ENCODE results near the gene NCKIPSD.
"Not testable (repeated sequence)": the region's sequence is repeated elsewhere in the genome, so short reads cannot be mapped to it uniquely, and the experiment has no call there.

Gene NCKIPSD

GRCh38 chr3:48685603-48686511 is at the start of gene NCKIPSD:
TSS of gene NCKIPSD (minus strand) at chr3:48685915. CDS start at chr3:48685807, 108 bp downstream.
- FAIRE-seq (peak; percentile 71), DNase-seq (ENCODE audit: extremely low spot score, insufficient read length, low read depth) (peak; percentile 91)

GRCh38 chr3:48735075-48735767 is 49.5 kb upstream of the NCKIPSD start:
- DNase-seq (ENCODE audit: extremely low spot score, insufficient read length, low read depth); FAIRE-seq: not testable (repeated sequence)

DNA sequence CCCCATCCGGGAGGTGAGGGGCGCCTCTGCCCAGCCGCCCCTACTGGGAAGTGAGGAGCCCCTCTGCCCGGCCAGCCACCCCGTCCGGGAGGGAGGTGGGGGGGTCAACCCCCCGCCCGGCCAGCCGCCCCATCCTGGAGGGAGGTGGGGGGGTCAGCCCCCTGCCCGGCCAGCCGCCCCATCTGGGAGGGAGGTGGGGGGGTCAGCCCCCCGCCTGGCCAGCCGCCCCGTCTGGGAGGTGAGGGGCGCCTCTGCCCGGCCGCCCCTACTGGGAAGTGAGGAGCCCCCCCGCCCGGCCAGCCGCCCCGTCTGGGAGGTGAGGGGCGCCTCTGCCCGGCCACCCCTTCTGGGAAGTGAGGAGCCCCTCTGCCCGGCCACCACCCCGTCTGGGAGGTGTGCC is 48.8 kb upstream of the NCKIPSD start:
- DNase-seq (ENCODE audit: extremely low spot score, insufficient read length, low read depth); FAIRE-seq: not testable (repeated sequence)

GRCh38 chr3:48733752-48734518 is 48.2 kb upstream of the NCKIPSD start:
- not testable (repeated sequence) for DNase-seq (ENCODE audit: extremely low spot score, insufficient read length, low read depth); FAIRE-seq

GRCh38 chr3:48727511-48727910 is 41.8 kb upstream of the NCKIPSD start:
- DNase-seq (ENCODE audit: extremely low spot score, insufficient read length, low read depth) (no peak), FAIRE-seq (no peak)

- DNase-seq (ENCODE audit: extremely low spot score, insufficient read length, low read depth); FAIRE-seq: not testable (repeated sequence)
These were observed 39.6 kb upstream of the NCKIPSD start for GRCh38 chr3:48725185-48725855.

DNA sequence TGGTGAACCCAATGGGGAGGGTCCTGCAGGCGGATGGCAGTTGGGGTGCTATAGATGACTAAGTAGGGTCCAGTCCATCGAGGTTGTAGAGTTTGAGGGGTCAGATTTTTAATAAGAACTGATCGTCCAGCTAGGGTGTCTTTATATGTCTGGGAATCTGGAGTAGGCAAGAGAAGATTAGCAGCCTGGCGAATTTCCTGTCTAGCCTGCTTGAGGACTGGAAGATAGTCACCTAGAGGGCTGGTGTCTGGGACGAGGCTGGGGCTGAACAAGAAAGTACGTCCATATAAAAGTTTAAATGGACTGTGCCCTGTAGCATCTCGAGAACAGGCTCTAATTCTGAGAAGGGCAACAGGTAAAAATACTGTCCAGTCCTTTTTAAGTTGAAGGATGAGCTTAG is 38.0 kb upstream of the NCKIPSD start:
- no peak for DNase-seq (ENCODE audit: extremely low spot score, insufficient read length, low read depth)
- no peak for FAIRE-seq

- FAIRE-seq, result not testable (repeated sequence)
These were observed 37.6 kb upstream of the NCKIPSD start for GRCh38 chr3:48723293-48723692.

GRCh38 chr3:48716982-48717746 is 31.4 kb upstream of the NCKIPSD start, which contains the start of gene IP6K2:
TSS of gene IP6K2 (minus strand) at chr3:48717221. CDS start at chr3:48695291, 21,930 bp downstream.
- FAIRE-seq (peak; percentile 98), DNase-seq (ENCODE audit: extremely low spot score, insufficient read length, low read depth) (peak; percentile 99)

More at GRCh38 chr3:48723293-48723692, 37.6 kb upstream of the NCKIPSD start:
- not testable (repeated sequence) for DNase-seq (ENCODE audit: extremely low spot score, insufficient read length, low read depth)

GRCh38 chr3:48716508-48716981 is 30.8 kb upstream of the NCKIPSD start:
- FAIRE-seq (no peak), DNase-seq (ENCODE audit: extremely low spot score, insufficient read length, low read depth) (no peak)

DNA sequence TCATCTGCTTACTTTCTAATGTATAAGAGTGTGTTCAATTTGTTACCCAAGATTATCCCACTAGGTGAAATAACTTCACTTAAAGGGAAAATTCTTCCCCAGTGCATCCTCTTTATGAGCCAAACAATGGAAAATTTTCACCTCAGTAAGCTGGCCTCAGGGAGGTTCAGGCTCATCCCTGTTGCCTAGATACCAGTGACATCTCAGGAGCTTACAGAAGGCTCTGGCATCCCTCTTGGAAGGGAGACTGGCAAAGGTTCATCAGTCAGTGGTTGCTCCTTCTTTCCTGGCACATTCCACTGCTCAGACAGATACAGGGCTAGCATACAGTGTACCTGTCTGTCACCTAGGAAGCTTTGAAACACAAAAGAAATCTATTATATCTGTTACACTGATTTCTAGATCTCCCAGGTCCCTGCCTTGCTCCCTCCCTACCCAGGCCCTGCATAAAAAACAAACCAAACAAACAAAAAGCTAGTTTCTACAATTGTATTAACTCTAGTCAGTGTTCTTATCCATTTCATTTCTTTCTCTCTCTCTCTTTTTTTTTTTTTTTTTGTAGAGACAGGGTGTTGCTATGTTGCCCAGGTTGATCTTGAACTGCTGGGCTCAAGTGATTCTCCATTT is 29.6 kb upstream of the NCKIPSD start:
- FAIRE-seq, result no peak
- no peak for DNase-seq (ENCODE audit: extremely low spot score, insufficient read length, low read depth)

GRCh38 chr3:48711727-48712126 is 26.0 kb upstream of the NCKIPSD start:
- FAIRE-seq (no peak), DNase-seq (ENCODE audit: extremely low spot score, insufficient read length, low read depth) (no peak)

DNA sequence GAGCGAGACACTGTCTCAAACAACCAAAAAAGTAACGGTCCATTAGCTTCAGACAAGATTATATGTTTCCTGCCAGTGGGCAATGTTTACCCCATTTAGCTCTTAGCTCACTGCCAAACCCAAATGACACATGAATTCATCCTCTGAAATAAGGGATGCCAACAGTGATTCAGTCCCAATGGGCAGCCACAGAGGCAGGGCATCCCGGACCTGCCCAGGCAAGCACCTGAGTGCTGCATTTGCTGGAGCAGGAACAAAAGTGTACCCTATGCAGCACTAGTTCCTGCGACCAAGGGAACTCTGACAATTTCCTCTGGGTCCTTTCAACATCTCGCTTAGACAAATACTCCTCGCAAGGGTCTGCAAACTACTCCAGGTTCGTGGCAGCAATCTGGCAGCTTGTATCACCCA is 23.3 kb upstream of the NCKIPSD start:
- FAIRE-seq (no peak), DNase-seq (ENCODE audit: extremely low spot score, insufficient read length, low read depth) (no peak)

DNA sequence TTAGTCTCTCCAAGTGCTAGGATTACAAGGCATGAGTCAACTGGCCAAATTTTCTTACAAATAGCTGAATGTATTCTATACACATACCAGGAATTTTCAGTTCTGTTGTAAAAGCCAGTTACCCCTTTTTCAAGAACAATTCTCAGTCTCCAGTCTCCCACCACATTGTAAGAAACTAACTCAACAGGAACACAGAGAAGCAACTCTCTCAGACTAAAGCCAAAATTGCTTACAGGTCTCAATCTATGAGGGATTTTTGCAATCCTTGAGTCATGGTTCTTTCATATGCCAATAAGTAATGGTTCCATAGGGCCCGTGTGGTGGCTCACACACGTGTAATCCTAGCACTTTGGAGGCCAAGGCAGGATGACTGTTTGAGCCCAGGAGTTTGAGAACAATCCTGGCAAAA is 22.8 kb upstream of the NCKIPSD start:
- DNase-seq (ENCODE audit: extremely low spot score, insufficient read length, low read depth), result no peak
- no peak for FAIRE-seq

GRCh38 chr3:48707157-48707556 is 21.4 kb upstream of the NCKIPSD start:
- DNase-seq (ENCODE audit: extremely low spot score, insufficient read length, low read depth), result no peak
- no peak for FAIRE-seq

DNA sequence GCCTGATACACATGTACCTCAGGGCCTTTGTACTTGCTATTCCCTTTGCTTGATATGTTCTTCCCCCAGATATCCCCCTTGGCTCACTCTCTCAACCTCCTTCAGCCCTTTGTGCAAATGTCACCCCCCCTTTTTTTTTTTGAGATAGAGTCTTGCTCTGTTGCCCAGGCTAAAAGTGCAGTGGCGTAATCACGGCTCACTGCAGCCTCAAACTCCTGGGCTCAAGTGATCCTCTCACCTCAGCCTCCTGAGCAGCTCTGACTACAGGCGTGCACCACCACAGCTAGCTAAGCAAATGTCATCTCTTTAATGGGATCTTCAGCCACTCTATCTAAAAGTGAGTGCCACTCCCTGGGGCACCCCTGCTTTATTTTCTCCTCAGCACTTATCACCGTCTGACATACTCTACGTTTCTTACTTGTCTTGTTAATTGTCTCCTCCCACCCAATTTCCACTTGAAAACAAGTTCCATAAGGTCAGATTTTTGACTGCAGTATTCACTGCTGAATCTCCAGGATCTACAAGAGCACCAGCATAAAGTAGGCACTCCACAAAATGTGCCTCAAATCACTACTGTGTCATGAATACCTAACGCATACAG is 16.7 kb upstream of the NCKIPSD start:
- no peak for FAIRE-seq
- no peak for DNase-seq (ENCODE audit: extremely low spot score, insufficient read length, low read depth)

- FAIRE-seq (no peak), DNase-seq (ENCODE audit: extremely low spot score, insufficient read length, low read depth) (no peak)
These were observed 15.2 kb upstream of the NCKIPSD start for GRCh38 chr3:48700731-48701405.
